DMS114 treated with DMSO at 0.1 percent for 48 hours (cell line): Measurements from ENCODE around the gene AIM2.
"Not testable (repeated sequence)": the region's sequence is repeated elsewhere in the genome, so short reads cannot be mapped to it uniquely, and the experiment has no call there.

Source experiments
- DNase-seq: peaks from one replicate; lab custom pipeline; 2025; ENCODE audit not compliant: unreplicated experiment; lab: John Stamatoyannopoulos, UW

AIM2 gene

DNA sequence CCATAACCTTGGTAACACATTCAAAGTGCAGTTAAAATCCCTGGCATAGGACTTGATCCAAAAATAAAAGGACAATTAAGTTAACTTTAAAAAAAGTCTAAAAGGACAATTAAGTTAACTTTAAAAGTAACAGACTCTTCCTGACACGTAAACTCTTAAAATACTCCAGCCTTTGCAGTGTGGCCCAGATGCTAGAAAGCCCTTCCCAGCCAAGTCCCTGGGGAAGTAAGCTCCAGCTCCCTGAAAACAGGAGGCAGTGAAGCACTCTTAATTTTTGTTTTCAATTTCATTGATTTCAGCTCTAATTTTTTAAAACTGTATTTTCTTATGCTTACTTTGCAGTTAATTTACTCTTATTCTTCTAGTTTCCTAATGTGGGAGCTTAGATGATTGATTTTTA, 5.1 kb upstream of the AIM2 start:
- no peak for DNase-seq

DNA sequence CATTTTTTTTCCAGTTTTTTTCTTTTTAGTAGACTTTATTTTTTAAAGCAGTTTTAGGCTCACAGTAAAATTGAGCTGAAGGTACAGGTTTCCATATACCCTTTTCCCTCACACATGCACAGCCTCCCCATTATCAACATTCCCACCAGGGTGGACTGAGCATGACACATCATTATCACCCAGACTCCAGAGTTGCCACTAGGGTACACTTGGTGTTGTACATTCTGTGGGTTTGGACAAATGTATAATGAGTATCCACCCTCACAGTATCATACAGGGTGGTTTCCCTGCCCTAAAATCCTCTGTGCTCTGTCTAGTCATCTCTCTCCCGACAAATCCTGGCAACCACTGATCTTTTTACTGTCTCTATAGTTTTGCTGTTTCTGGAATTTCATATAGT, 3.0 kb upstream of the AIM2 start:
- no peak for DNase-seq

DNA sequence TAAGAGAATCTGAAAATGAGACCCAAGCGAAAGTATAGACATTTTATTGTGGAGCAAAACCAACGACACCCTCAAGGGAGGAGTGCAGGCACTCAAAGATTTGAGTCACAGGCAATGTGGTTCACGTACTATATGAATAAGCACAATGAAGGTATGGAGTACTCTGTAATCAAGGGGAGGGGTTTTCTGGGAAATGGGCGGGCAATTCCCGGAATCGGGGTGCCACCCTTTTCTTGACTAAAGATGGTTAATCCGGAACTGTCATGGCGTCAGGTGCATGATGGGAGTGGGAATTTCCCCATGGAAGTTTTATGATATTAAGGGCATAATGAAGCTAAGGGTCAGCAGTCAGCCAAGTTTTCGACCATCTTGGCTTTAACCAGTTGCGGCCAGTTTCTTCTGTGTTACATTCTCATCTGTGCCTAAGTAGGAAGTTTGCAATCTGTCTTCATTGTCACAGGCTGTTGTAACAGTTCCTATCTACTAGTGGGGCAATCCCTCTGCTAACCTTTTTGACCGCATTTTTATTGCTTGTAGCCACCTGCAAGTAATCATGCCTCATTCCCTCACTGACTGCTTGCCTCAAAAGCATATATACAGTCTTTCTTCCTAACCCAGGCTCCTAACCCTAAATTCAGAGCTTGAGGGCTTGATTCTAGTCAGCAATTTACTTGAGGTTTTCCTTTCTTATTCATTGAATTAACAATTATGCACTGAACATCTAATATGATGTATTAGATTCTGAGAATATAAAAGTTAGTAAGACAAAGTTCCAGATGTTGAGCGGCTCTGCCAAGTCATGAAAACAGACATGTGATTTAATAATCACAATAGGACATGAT, 775 bp upstream of the AIM2 start:
- no peak for DNase-seq

DNA sequence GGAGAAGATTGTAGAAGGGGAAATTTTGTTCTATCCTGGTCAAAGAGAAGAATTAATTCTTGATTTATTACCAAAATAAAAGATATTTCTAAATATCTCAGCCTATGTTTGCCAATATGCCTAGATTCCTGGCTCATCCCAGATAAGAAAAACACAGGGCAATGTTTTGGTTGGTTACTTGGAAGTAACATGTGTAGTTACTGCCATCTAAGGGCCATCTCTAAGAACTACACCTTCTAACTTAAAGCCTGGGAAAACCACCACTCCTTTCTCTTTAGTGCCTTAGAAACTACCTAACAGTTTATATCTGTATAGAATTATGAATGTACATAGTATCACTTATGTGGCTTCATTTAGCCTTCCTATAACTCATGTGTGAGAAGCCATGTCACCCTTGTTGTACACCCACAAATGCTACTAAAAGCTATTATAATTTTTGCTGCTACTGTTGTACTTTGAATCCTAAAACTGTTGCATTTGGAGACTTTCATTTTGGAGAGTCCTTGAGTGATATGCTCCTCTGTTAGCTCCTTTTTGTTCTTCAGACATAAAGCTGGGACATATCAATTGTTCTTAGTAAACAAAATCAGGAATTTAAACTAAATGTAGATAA, 4.5 kb downstream of the AIM2 start:
- DNase-seq, result peak; percentile 82

DNA sequence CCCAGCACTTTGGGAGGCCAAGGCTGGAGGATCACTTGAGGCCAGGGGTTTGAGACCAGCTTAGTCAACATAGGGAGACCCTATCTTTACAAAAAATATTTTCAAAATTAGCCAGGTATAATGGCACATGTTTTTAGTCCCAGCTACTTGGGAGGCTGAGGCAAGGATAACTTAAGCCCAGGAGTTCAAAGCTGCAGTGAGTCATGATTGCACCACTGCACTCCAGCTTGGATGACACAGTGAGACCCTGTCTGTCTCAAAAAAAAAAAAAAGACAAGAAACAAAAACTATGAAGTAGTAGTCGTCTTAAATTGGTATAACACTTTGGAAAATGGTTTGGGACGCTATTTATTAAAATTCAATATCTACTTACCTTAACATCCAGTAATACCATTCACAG, 7.7 kb downstream of the AIM2 start:
- no peak for DNase-seq

DNA sequence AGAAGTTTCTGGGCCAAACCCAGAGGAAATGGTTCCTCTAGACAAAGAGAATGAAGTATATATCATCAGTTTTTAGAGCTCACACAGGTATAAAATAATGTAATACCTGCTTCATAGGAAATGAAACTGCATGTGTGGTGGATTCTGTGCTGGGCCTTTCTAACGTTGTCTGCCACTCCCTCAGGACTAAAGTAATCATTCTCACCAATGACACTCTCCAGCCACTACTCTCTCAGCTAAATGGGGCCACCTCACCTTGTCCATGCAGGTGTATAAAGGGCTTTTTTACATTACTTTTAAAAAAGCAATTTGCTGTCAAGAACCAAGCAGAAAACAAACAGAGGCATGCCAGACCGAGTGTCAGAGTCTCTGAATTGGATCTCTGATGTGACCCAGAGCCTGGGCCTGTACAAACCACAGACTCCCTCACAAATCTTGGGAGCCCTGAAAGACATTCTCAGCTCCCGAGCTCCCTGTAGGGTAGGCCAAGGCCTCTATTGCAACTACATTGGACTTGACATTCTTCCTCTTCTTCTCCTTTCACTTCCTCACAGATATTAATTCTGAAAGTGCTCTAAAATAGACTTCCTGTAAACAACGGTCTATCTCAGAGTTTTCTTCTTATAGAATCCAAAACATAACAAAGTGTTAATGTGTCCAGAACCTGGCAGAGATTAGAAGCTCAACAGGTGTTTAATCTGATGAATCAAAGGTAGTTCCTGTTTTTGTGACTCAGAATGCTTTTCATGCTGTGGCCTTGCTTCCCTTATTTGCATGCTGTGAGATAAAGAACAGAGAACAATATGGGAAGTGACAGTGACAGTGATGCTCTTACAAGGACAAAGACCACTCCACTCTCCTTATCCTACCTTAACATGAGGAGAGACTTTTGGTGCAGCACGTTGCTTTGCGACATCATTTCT, 8.6 kb downstream of the AIM2 start:
- no peak for DNase-seq

DNA sequence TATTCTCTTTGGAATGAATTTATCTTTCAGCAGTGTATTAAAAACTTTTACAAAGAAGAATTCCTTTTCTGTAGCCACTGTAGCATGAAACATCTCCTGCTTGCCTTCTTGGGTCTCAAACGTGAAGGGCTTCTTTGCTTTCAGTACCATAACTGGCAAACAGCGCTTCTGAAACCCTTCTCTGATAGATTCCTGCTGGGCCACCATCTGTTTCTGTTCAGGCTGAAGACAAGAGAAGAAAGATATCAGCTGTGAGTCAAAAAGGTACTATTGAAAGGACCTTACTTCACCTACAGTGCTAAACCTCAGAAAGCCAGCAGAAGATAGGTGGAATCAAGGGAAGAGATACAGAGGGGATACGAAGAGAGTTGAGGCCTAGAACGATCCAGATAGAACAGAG, 10.5 kb downstream of the AIM2 start:
- DNase-seq, result no peak

DNA sequence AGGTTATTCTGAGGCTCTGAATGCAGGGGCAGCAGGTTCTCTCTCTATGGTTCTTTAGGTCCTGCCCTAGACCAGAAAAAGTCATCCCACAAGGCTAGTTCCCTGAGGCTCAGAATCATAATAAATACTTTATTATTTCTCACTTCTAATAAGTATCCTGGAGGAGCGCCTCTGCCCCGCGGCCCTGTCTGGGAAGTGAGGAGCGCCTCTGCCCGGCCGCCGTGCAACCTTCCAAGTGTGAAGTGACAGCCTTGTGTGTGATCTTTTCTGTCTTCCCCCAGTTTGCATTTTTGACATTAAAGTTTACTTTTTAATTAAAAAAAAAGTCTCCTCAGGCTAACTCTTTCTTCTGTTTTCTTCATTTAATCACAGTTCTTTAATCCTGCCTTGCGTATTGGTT, 11.5 kb downstream of the AIM2 start:
- no peak for DNase-seq

DNA sequence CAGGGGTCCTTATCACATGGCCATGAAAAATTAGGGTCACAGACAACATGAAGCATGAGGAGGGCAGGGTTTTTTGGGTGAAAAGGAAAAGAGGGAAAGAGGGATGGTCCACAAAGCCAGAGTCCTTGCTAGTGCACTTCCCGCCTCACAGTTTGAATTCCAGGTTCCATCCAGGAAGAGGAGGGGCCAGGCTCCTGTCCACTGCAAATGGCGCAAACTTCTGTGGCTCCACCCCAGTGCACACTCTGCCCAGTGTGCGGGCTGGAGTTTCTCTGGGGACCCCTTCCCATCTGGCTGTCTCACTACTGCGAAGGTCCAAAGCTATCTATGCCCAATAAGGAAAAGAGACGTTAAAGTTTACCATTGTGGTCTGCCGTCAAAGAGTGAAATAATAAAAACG, 17.8 kb downstream of the AIM2 start:
- no peak for DNase-seq

DNA sequence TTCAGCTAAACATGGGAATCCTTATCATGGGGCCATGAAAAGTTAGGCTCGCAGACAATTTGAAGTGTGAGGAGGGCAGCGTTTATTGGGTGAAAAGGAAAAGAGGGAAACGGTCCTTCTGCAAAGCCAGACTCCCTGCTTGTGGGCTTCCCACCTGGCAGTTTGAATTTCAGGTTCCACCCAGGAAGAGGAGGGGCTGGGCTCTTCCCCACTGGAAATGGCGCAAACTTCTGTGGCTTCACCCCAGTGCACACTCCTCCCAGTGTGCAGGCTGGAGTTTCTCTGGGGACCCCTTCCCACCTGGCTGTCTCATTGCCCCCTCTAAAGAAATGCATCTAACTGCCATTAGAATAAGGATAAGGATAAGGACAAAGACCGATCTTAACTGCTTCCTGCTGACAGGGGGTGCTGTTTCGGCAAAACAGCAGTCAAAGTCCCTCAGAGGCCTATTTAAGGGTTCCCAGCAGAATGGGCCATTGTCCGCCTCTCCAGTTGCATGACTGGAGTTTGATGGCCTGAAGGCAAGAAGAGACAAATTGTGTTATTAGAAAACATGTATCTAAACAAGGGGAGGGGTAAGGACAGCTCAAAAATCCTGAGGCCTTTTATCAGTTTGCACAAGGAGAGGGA, 20.4 kb downstream of the AIM2 start:
- no peak for DNase-seq

DNA sequence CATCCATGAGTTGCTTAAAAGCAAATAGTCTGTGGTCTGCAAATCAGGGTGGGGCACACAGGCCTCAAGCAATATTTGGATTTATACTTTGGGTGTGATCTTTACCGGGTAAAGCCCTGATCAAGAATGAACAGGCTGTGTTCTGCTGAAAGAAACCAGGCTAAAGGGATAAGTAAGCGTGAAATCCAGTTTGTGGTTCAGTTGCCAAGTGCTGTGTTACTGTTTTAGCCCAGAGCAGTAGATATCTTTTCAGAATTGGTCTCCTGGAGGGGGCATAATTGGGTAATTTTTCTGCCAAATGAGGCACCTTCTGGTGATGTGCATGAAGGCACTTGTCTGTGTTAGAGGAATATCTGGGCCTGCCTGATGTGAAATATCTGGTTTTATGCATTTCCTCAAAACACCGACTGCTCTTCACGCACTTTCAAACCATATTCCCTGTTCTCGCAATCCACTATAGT, 21.4 kb downstream of the AIM2 start:
- DNase-seq, result no peak

DNA sequence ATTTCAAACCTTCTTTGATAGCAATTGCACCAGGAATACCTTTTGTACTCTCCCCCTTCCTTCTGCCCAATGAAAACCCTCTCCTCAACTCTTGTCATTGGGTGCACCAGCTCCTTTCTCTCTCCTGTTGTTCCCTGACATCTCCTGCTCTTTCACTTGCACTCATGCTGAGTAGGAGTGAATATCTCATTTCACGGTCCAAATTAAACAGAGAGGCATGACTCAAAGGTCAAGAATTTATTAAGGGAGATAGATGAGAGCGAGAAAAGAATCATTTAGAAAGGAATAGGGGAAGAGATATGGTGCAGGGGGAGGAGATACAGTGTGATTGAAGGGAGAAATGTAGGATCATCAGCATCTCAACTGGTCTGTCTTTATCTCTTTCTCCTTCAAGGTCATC, 22.1 kb downstream of the AIM2 start:
- no peak for DNase-seq

DNA sequence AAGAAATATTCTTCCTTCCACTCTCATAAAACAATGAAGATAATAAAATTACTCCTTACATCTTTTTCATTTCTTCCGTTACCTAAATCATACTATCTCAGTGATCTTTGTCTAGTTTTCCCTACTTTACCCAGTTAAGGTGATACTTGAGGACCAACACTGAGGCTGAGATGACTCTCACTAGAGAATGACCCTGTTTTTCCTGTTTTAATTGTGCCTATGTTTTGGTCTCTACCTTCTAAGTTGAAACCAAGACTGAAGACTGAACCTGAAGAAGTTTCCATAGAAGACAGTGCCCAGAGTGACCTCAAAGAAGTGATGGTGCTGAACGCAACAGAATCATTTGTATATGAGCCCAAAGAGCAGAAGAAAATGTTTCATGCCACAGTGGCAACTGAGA, 25.1 kb downstream of the AIM2 start:
- no peak for DNase-seq

DNA sequence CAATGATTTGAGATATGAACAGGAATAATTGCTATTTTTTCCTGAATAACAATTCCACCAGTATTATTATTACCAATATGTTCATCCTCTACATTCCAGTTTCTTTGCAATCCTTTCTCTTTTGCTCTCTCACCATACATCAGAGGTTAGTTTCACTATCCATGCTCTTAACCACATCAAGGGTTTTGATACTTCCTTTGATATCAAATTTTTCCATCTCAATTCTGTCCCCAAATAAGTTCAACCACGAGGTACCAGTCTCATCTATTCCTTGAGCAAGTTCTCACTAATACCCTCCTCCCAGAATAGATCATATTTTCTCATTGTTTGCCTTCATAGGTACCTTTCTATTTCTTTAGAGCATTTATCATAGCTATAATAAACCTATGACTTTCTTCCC, 30.1 kb downstream of the AIM2 start:
- DNase-seq, result not testable (repeated sequence)

DNA sequence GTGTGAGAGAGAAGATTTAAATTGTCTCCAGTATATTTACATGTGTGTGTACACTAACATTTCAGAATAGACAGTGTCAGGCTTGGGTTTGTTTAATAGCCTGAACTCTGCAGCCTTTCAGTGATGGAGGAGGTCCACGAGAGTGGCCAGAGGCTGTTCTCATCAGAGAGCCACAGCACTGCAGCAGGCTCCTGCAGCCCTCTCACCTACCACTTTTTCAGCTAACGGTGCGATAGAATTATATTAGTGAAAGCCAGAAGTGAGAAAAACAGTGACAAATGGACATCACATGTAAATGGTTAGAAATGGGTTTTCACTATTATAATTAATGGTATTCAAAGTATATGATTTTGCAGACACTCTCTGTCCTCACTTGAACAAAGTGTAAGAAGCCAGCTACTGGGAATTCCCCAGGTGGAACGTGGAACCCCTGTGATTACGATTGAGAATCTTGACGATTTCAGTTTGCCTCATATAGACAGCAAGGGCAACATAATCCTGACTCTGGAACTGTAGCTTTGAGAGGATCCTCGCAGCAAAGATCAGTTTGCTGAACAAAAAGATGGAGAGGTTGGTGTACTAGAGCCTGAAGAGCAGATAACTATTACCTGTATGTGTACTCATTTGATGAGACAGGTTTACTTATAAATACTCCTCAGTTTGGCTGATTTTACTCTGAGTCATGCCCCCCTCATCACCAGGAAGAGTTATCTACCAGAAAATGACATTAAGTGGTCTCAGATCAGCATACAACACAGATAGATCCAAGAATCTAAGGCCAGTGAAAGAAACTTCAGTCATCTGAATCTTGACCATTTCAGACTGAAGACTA, 35.5 kb downstream of the AIM2 start:
- no peak for DNase-seq

DNA sequence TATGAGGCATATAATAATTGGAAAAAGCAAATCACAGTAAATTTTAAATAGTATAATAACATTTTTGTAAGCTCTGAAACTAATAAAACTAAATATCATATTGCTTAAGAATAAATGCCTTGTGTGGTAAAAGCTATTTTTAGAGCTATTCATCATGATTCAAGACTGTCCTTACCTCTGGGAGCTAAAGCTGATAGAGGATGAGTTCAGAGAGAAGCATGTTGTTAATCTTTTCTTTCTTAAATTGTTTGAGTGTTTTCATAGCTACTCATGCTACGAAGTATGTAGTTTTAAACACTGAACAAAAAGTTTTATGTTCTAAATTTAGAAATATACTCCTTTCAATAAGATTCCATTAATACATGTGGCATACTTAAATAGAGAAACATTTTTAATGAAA, 36.4 kb downstream of the AIM2 start:
- no peak for DNase-seq

DNA sequence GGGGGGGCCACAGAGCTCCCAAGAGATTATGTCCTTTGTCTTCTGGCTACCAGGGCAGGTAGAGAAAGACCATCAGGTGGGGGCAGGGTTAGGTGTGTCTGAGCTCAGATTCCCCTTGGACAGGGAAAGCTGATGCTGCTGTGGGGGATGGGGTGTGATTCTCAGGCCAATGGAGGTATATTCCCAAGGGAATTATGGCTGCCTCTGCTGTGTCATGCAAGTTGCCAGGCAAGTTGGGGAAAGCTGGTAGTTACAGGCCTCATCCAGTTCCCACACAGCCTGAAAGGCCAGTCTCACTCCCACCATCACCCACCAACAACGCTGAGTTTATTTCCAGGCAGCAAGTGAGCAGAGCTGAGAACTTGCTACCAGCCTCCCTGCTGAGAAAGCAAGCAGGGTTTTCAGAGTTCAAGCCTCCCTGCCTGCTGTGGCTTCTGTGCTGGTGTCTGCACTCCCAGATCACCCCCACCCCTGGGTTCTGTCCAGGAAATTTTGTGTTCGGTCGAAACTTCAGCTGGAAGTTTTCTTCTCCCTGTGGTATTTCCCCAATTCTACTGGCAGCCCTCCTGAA, 45.6 kb downstream of the AIM2 start:
- DNase-seq, result no peak

DNA sequence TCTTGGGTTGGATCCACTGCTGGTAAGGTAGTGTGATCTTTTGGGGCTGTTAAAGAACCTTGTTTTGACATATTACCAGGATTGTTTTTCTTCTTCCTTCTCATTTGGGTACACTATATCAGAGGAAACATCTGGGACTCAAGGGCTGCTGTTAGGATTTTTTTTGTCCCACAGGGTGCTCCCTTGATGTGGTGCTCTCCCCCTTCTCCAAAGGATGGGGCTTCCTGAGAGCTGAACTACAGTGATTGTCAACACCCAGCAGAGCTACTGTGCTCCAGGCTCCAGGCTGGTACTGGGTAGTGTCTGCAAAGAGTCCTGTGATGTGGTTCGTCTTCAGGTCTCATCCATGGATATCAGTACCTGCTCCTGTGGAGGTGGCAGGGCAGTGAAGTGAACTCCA, 46.3 kb downstream of the AIM2 start:
- no peak for DNase-seq

DNA sequence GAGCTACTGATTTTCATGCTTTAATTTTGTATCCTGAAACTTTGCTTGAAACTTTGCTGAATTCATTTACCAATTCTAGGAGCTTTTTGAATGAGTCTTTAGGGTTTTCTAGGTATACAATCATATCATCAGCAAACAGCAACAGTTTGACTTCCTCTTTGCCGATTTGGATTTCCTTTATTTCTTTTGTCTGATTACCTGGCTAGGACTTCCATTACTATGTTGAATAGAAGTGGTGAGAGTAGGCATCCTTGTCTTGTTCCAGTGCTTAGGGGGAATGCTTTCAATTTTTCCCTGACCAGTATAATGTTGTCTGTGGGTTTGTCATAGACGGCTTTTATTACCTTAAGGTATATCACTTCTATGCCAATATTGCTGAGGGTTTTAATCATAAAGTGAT, 49.7 kb downstream of the AIM2 start:
- not testable (repeated sequence) for DNase-seq

DNA sequence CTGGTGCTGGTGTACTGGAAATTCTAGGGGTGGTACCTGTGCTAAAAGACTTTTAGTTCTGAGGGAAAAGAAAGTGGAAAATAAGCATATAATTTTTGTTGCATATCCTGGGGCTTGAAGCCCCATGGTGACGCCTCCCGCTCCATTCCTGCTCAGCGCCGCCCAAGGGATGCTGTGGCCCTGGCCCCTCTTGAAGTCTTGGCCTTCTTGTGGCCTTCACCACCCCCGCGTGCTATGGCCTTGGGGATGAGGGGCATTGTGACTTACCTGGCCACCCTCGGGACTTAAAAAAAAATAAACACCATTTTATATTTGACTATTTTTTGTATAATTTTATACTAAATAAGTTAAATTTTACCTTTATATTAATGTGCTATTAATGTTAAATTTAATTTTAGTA, 51.5 kb downstream of the AIM2 start:
- DNase-seq, result no peak
